ENCODE data around the gene TRPM3. TPM values are rescaled to one million over a fixed set of nuclear protein-coding genes. Genes with fewer than 3 reads are reported as not detected.

The TRPM3 gene
- total RNA-seq, 4 donors from 2014 or later = 0.07 to 0.66 TPM; not detected in 2

DNA sequence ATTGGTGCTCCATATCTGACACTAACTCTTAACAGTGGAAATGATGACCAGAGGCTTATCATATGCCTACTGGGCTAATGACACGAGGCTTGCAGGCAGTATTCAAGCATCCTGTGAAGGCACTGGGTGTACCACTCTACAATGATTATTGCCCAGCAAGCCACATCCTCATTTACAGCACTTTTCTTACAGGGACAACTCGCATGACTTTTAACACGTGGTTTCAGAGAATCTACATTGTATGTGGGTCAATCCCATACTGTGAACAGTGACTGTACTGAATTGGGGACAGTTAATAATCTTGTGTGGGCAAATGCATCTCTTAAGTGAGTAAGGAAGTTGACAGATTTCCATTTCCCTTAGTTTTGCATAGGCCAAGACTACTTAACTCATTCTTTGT is 260.0 kb downstream of the TRPM3 start:
- TF ChIP-seq, protein P1, sequence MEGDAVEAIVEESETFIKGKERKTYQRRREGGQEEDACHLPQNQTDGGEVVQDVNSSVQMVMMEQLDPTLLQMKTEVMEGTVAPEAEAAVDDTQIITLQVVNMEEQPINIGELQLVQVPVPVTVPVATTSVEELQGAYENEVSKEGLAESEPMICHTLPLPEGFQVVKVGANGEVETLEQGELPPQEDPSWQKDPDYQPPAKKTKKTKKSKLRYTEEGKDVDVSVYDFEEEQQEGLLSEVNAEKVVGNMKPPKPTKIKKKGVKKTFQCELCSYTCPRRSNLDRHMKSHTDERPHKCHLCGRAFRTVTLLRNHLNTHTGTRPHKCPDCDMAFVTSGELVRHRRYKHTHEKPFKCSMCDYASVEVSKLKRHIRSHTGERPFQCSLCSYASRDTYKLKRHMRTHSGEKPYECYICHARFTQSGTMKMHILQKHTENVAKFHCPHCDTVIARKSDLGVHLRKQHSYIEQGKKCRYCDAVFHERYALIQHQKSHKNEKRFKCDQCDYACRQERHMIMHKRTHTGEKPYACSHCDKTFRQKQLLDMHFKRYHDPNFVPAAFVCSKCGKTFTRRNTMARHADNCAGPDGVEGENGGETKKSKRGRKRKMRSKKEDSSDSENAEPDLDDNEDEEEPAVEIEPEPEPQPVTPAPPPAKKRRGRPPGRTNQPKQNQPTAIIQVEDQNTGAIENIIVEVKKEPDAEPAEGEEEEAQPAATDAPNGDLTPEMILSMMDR (IDR thresholded peaks at IDR 0.05 in 4 of 5, conservative IDR thresholded peaks at IDR 0.05 in 1 of 5) = no peak
- no peak for TF ChIP-seq POLR2A (IDR thresholded peaks at IDR 0.05)
- ATAC-seq (no peak), DNase-seq (no peak)
- Histone ChIP-seq H3K27me3 (no peaks in the 10 kb centered on the region), H3K27ac (no peak overlapping the region), H3K4me1 (no peaks in the 10 kb centered on the region), H3K4me3 (no peak overlapping the region), H3K36me3 (no peaks in the 10 kb centered on the region), H3K9me3 (no peaks in the 10 kb centered on the region)
- in situ Hi-C loops (cut with MboI; ENCODE audit: low sequenced_read_pairs in 4 of 4) (no loop called here), intact Hi-C loops (cut with DNase I; ENCODE audit: low total_unique reads) (no loop called here)

DNA sequence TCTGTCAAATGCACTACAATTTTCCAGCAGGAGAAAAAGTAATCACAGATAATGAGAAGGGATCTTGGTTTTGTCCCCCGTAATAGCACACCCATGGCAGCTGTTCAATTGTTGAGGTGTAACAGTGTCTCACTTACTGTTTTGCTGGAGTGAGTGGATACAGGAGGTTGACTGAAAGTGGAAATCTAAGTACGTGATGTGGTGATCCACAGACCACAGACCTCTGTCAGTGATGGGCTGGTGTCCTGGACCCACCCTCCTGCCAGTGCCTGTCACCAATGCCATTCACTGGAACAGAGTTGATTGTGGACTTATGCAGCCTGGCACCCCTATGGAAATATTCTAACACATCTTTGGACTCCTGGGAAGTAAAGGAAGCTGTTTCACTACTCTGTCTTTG is 261.7 kb downstream of the TRPM3 start:
- Histone ChIP-seq H3K27me3 (no peaks in the 10 kb centered on the region), H3K9me3 (no peaks in the 10 kb centered on the region), H3K4me3 (no peak overlapping the region), H3K4me1 (no peaks in the 10 kb centered on the region), H3K36me3 (no peaks in the 10 kb centered on the region), H3K27ac (no peak overlapping the region)
- intact Hi-C loops (cut with DNase I; ENCODE audit: low total_unique reads) = no loop called here
- in situ Hi-C loops (cut with MboI; ENCODE audit: low sequenced_read_pairs in 4 of 4) = loop anchor here in 1 of 4 donors (10.0 kb wide), 1 partner anchor 55 kb away; no protein-coding TSS in a partner anchor
- DNase-seq = no peak
- ATAC-seq = no peak
- TF ChIP-seq, protein P1 (IDR thresholded peaks at IDR 0.05 in 4 of 5, conservative IDR thresholded peaks at IDR 0.05 in 1 of 5) = no peak
- no peak for TF ChIP-seq POLR2A (IDR thresholded peaks at IDR 0.05)

DNA sequence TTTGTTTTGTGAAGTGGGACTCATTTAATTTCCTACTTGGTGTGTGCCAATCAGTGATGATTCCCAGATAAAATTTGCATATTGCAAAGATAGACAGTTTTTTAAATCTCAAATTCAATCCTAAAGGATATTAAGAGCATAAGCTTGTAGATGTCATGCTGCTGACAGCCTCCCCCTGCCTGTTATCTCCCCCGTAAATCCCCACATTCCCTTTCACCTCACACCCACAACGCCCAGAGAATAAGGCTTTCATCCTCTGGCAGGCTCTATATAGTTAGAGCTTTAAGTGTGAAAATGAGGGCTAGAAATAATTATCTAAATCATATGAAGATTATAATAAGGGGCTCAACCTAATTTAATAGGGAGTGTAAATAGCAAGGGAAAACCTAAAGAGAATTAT is 265.0 kb downstream of the TRPM3 start:
- intact Hi-C loops (cut with DNase I; ENCODE audit: low total_unique reads) (no loop called here), in situ Hi-C loops (cut with MboI; ENCODE audit: low sequenced_read_pairs in 4 of 4) (loop anchor here in 1 of 4 donors (10.0 kb wide), 1 partner anchor 58 kb away; no protein-coding TSS in a partner anchor)
- ATAC-seq = no peak
- H3K4me1 ChIP-seq = no peaks in the 10 kb centered on the region
- no peaks in the 10 kb centered on the region for H3K27me3 ChIP-seq
- H3K9me3 ChIP-seq = no peaks in the 10 kb centered on the region
- H3K4me3 ChIP-seq = no peak overlapping the region
- H3K27ac ChIP-seq = no peak overlapping the region
- DNase-seq = no peak
- TF ChIP-seq, protein P1 (IDR thresholded peaks at IDR 0.05 in 4 of 5, conservative IDR thresholded peaks at IDR 0.05 in 1 of 5) = no peak
- no peak for TF ChIP-seq POLR2A (IDR thresholded peaks at IDR 0.05)
- H3K36me3 ChIP-seq = no peaks in the 10 kb centered on the region

DNA sequence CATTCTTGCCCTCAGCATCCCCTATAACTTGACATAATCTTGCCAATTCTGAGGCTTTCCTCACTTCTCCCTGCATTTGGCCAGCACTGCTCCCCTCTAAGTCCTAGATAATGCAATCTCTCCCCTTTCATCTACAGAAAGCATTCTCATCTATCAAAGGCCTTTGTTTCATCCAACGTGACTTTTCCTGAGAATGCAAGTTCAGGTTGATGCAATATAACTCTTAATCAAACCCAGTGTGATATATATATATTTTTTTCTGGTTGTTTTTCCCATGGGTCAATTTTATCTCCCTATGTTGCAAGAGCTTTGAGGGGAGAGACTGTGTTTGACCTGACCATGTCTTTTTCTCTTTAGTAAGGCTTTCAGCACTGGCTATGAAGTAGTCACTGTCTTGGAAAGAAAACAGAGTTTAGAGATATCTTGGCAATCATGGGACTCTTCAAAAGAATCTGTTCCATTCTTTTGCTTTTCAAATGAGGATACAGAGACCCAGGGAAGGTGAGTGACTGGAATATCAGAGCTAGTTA is 268.6 kb downstream of the TRPM3 start:
- in situ Hi-C loops (cut with MboI; ENCODE audit: low sequenced_read_pairs in 4 of 4) = loop anchor here in 1 of 4 donors (10.0 kb wide), 1 partner anchor 62 kb away; no protein-coding TSS in a partner anchor
- DNase-seq (no peak), ATAC-seq (no peak)
- no peak for TF ChIP-seq POLR2A (IDR thresholded peaks at IDR 0.05)
- TF ChIP-seq, protein P1 (IDR thresholded peaks at IDR 0.05 in 4 of 5, conservative IDR thresholded peaks at IDR 0.05 in 1 of 5) = no peak
- Histone ChIP-seq H3K36me3 (no peaks in the 10 kb centered on the region), H3K4me3 (no peak overlapping the region), H3K27ac (no peak overlapping the region), H3K9me3 (no peaks in the 10 kb centered on the region), H3K27me3 (no peaks in the 10 kb centered on the region), H3K4me1 (no peaks in the 10 kb centered on the region)
- intact Hi-C loops (cut with DNase I; ENCODE audit: low total_unique reads) = no loop called here

DNA sequence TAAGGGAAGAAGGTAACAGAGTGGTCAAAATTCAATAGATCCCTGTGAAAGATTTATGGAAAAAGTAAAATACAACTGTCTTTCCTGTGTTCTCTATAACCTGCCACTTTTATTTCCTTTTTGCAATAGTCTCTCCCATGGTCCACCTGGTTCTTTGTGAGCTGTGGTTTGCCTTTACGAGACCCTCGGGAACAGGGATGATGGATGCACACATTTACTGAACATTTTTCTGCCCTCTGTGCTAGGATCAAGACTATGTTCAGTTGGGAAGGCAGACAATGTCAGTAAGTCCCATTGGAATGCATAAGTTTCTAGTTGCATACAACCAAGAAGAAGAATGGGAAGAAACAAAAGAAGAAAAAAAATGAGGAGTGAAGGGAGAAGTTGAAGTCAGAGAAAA is 281.2 kb downstream of the TRPM3 start:
- in situ Hi-C loops (cut with MboI; ENCODE audit: low sequenced_read_pairs in 4 of 4) = no loop called here
- intact Hi-C loops (cut with DNase I; ENCODE audit: low total_unique reads) = no loop called here

More for the DNA sequence above, 281.2 kb downstream of the TRPM3 start:
- Histone ChIP-seq H3K9me3 (no peaks in the 10 kb centered on the region), H3K4me3 (no peak overlapping the region), H3K36me3 (no peaks in the 10 kb centered on the region), H3K27me3 (no peaks in the 10 kb centered on the region), H3K4me1 (no peaks in the 10 kb centered on the region), H3K27ac (no peak overlapping the region)
- TF ChIP-seq POLR2A (IDR thresholded peaks at IDR 0.05) = no peak
- TF ChIP-seq, protein P1 (IDR thresholded peaks at IDR 0.05 in 4 of 5, conservative IDR thresholded peaks at IDR 0.05 in 1 of 5) = no peak
- DNase-seq (no peak), ATAC-seq (no peak)

Data from gastrocnemius medialis (tissue), 4 donors.